ENCODE data around the gene PAX8.

PAX8 gene

GRCh38 chr2:113251118-113251517 lies 27.6 kb downstream of the PAX8 start:
- Histone ChIP-seq H4K20me1 (ENCODE audit: insufficient read depth, low read length, poor library complexity, severe bottlenecking) (no peaks in the 10 kb centered on the region), H3K9me2 (replicated peaks; ENCODE audit: low read depth, low read length) (no peaks in the 10 kb centered on the region), H3F3A (ENCODE audit: low read depth) (peaks cover 5% of the 10 kb centered on the region; the same call in 1 of the 2 replicates), H3K27me3 (ENCODE audit: insufficient read depth, low read length, poor library complexity, severe bottlenecking) (no peaks in the 10 kb centered on the region), H3K4me3 (ENCODE audit: low read length, poor library complexity, severe bottlenecking) (peak overlapping the region; percentile 63), H3K9me3 (ENCODE audit: insufficient read depth, low read depth, low read length) (no peaks in the 10 kb centered on the region), H3K9ac (ENCODE audit: low read depth, low read length, poor library complexity, severe bottlenecking) (peak overlapping the region; percentile 70), H3K36me3 (ENCODE audit: insufficient read depth, low read length) (no peaks in the 10 kb centered on the region), H3K4me2 (ENCODE audit: low read depth, low read length, poor library complexity, severe bottlenecking) (peak overlapping the region; percentile 82), H3K4me1 (ENCODE audit: insufficient read depth, low read length, poor library complexity, severe bottlenecking) (peaks cover 46% of the 10 kb centered on the region), H2AFZ (ENCODE audit: low read length) (no peak overlapping the region), H3K79me2 (ENCODE audit: insufficient read depth, low read length) (no peaks in the 10 kb centered on the region)
- TF ChIP-seq CTCF (conservative IDR thresholded peaks at IDR 0.05; ENCODE audit: low read length), result no peak
- no peak for TF ChIP-seq EZH2phosphoT487 (IDR thresholded peaks at IDR 0.05; ENCODE audit: borderline replicate concordance)

- TF ChIP-seq EZH2phosphoT487 (IDR thresholded peaks at IDR 0.05; ENCODE audit: borderline replicate concordance), result no peak
- peak; percentile 99 for TF ChIP-seq CTCF (conservative IDR thresholded peaks at IDR 0.05; ENCODE audit: low read length)
- H3K36me3 ChIP-seq (ENCODE audit: insufficient read depth, low read length), result no peaks in the 10 kb centered on the region
- no peaks in the 10 kb centered on the region for H4K20me1 ChIP-seq (ENCODE audit: insufficient read depth, low read length, poor library complexity, severe bottlenecking)
- peaks cover 5% of the 10 kb centered on the region; the same call in 1 of the 2 replicates for H3F3A ChIP-seq (ENCODE audit: low read depth)
- H3K79me2 ChIP-seq (ENCODE audit: insufficient read depth, low read length), result no peaks in the 10 kb centered on the region
- no peaks in the 10 kb centered on the region for H3K27me3 ChIP-seq (ENCODE audit: insufficient read depth, low read length, poor library complexity, severe bottlenecking)
- H3K4me3 ChIP-seq (ENCODE audit: low read length, poor library complexity, severe bottlenecking), result no peak overlapping the region
- H2AFZ ChIP-seq (ENCODE audit: low read length), result peak overlapping the region; percentile 99
- peaks cover 40% of the 10 kb centered on the region for H3K4me1 ChIP-seq (ENCODE audit: insufficient read depth, low read length, poor library complexity, severe bottlenecking)
- no peak overlapping the region for H3K4me2 ChIP-seq (ENCODE audit: low read depth, low read length, poor library complexity, severe bottlenecking)
- no peaks in the 10 kb centered on the region for H3K9me2 ChIP-seq (replicated peaks; ENCODE audit: low read depth, low read length)
- no peaks in the 10 kb centered on the region for H3K9me3 ChIP-seq (ENCODE audit: insufficient read depth, low read depth, low read length)
- peak overlapping the region; percentile 1 for H3K9ac ChIP-seq (ENCODE audit: low read depth, low read length, poor library complexity, severe bottlenecking)
Observed at GRCh38 chr2:113248997-113249770, 29.5 kb downstream of the PAX8 start.

DNA sequence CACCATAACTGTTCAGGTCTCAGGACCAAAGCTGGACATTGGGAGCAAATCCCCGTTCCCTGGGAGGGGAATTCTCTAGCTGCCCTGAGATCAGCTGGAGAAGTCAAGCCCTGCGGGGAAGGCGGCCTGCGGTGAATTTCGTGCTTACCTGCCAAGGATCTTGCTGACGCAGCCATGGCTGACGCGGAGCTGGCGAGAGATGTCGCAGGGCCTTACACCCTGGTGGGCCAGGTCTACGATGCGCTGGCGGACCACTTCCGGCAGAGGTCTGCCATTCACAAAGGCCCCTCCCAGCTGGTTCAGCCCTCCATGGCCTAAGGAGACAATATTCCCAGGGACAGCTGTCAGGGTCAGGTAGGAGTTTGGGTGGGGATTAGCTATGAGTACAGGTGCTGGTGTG lies 32.1 kb downstream of the PAX8 start:
- Histone ChIP-seq H4K20me1 (ENCODE audit: insufficient read depth, low read length, poor library complexity, severe bottlenecking) (no peaks in the 10 kb centered on the region), H3K4me2 (ENCODE audit: low read depth, low read length, poor library complexity, severe bottlenecking) (no peak overlapping the region), H3K36me3 (ENCODE audit: insufficient read depth, low read length) (no peaks in the 10 kb centered on the region), H3K9me3 (ENCODE audit: insufficient read depth, low read depth, low read length) (no peaks in the 10 kb centered on the region), H2AFZ (ENCODE audit: low read length) (no peak overlapping the region), H3K79me2 (ENCODE audit: insufficient read depth, low read length) (no peaks in the 10 kb centered on the region), H3K27me3 (ENCODE audit: insufficient read depth, low read length, poor library complexity, severe bottlenecking) (no peaks in the 10 kb centered on the region), H3K4me1 (ENCODE audit: insufficient read depth, low read length, poor library complexity, severe bottlenecking) (peaks cover 19% of the 10 kb centered on the region), H3K4me3 (ENCODE audit: low read length, poor library complexity, severe bottlenecking) (no peak overlapping the region), H3K9me2 (replicated peaks; ENCODE audit: low read depth, low read length) (no peaks in the 10 kb centered on the region), H3K9ac (ENCODE audit: low read depth, low read length, poor library complexity, severe bottlenecking) (no peak overlapping the region), H3F3A (ENCODE audit: low read depth) (peaks cover 5% of the 10 kb centered on the region; the same call in 1 of the 2 replicates)
- TF ChIP-seq CTCF (conservative IDR thresholded peaks at IDR 0.05; ENCODE audit: low read length), result no peak
- no peak for TF ChIP-seq EZH2phosphoT487 (IDR thresholded peaks at IDR 0.05; ENCODE audit: borderline replicate concordance)
